ENCODE measurements around the gene OR5C1. TPM values are rescaled to one million over a fixed set of nuclear protein-coding genes. Genes with fewer than 3 reads are reported as not detected.

The OR5C1 gene
- total RNA-seq, 1 experiment from 2014 or later: not detected

- no peak for DNase-seq
- no peaks in the 10 kb centered on the region for H3K79me2 ChIP-seq (ENCODE audit: insufficient read depth, low read length)
- Mint-ChIP-seq H3K27me3 (ENCODE audit: low read depth) (peaks cover 1% of the 10 kb centered on the region), H3K4me1 (no peaks in the 10 kb centered on the region), H3K9me3 (peaks cover 32 to 75% of the 10 kb centered on the region in 2 experiments), H3K27ac (no peak overlapping the region), H3K36me3 (ENCODE audit: insufficient read depth in 1 of 3, low read depth in 3 of 3) (peaks cover 0 to 25% (median 11%) of the 10 kb centered on the region in 3 experiments; a peak in 3 of 7 replicates), H3K4me3 (no peak overlapping the region)
- no peak overlapping the region for H3K18ac ChIP-seq (ENCODE audit: insufficient read length, low read depth, low read length)
- H3K14ac ChIP-seq (ENCODE audit: insufficient read depth, low read length): no peak overlapping the region
- no peak overlapping the region for H3T11ph ChIP-seq (ENCODE audit: low read length)
- H4K20me1 ChIP-seq (ENCODE audit: control insufficient read depth, insufficient read depth, insufficient read length): no peaks in the 10 kb centered on the region
- H2BK15ac ChIP-seq (ENCODE audit: low read depth, low read length): no peak overlapping the region
- no peak overlapping the region for H2AFZ ChIP-seq (ENCODE audit: low read length)
- no peaks in the 10 kb centered on the region for H3K27me3 ChIP-seq (ENCODE audit: insufficient read depth, low read length)
- no peak overlapping the region for H3K23ac ChIP-seq (ENCODE audit: insufficient read length, low read depth, low read length)
- H4K5ac ChIP-seq (ENCODE audit: insufficient read length, low read depth, low read length): no peak overlapping the region
- H3K23me2 ChIP-seq (ENCODE audit: insufficient read length, low read depth, low read length, poor library complexity, severe bottlenecking): no peaks in the 10 kb centered on the region
- H2AK5ac ChIP-seq (ENCODE audit: insufficient read length, low read length): no peak overlapping the region
- no peak overlapping the region for H3K27ac ChIP-seq (ENCODE audit: insufficient read length, low read depth, low read length)
- H3K4me2 ChIP-seq (ENCODE audit: insufficient read depth, insufficient read length, low read length): no peak overlapping the region
- H3K9ac ChIP-seq (ENCODE audit: extremely low read depth, insufficient read length, low read length): no peak overlapping the region
- no peaks in the 10 kb centered on the region for H3K79me1 ChIP-seq (ENCODE audit: insufficient read depth, low read depth, low read length, poor library complexity, severe bottlenecking)
- H3K4me1 ChIP-seq (ENCODE audit: insufficient read depth, low read length): no peaks in the 10 kb centered on the region
- TF ChIP-seq CTCF (conservative IDR thresholded peaks at IDR 0.05): no peak
- H4K91ac ChIP-seq (ENCODE audit: insufficient read length, low read depth, low read length): no peak overlapping the region
- no peak overlapping the region for H3K4ac ChIP-seq (ENCODE audit: low read depth, low read length)
- H2BK5ac ChIP-seq (ENCODE audit: insufficient read length, low read length): no peak overlapping the region
- H2BK12ac ChIP-seq (ENCODE audit: insufficient read length, low read depth, low read length): no peak overlapping the region
- no peak overlapping the region for H2BK20ac ChIP-seq (ENCODE audit: low read depth, low read length, poor library complexity, severe bottlenecking)
- H2BK120ac ChIP-seq (ENCODE audit: low read depth, low read length, poor library complexity, severe bottlenecking): no peak overlapping the region
- H3K9me3 ChIP-seq (ENCODE audit: control insufficient read depth, low read depth, low read length): peaks cover 43% of the 10 kb centered on the region
- H3K56ac ChIP-seq (ENCODE audit: insufficient read length, low read depth, low read length): no peak overlapping the region
- no peak overlapping the region for H4K8ac ChIP-seq (replicated peaks; ENCODE audit: insufficient read length, low read depth, low read length)
These were observed 3.5 kb upstream of the OR5C1 start for GRCh38 chr9:122785269-122785668.

All from H9 (cell line).